Middle frontal gyrus (tissue), 1 donor: ENCODE results near the gene PARPBP.
"Not testable (repeated sequence)": the region's sequence is repeated elsewhere in the genome, so short reads cannot be mapped to it uniquely, and the experiment has no call there.

Experiments
- DNase-seq: peaks from one replicate; pipeline ENCODE4 v3.0.0-alpha.2; 2015; ENCODE audit warnings: low spot score; ENCODE audit errors: extremely low spot score

Gene PARPBP

DNA sequence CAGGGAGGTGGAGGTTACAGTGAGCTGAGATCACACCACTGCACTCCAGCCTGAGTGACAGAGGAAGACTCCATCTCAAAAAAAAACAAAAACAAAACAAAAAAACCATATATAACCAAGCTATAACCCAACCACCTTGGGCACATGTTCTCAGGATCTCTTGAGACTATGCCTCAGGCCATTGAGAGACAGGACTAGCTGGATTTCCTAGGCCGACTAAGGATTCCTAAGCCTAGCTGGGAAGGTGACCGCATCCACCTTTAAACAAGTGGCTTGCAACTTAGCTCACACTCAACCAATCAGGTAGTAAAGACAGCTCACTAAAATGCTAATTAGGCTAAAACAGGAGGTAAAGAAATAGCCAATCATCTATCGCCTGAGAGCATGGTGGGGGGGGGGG lies 35.2 kb downstream of the PARPBP start:
- not testable (repeated sequence) for DNase-seq

DNA sequence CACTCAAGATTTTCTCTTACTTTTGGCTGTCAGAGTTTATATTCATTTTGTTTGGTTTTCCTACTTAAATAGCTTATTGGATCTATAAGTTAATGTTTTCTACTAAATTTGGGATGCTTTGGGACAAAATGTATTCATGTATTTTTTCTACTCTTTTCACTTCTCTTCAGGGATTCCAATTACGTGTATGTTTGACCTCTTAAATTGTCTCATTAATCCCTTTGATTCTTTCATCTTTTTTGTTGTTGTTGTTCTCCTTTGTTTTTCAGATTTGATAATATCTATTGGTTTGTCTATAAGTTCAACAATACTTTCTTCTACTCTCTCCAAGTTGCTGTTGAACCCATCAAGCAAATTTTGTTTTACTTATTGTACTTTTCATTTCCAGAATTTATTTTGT lies 43.4 kb downstream of the PARPBP start:
- DNase-seq, result no peak

DNA sequence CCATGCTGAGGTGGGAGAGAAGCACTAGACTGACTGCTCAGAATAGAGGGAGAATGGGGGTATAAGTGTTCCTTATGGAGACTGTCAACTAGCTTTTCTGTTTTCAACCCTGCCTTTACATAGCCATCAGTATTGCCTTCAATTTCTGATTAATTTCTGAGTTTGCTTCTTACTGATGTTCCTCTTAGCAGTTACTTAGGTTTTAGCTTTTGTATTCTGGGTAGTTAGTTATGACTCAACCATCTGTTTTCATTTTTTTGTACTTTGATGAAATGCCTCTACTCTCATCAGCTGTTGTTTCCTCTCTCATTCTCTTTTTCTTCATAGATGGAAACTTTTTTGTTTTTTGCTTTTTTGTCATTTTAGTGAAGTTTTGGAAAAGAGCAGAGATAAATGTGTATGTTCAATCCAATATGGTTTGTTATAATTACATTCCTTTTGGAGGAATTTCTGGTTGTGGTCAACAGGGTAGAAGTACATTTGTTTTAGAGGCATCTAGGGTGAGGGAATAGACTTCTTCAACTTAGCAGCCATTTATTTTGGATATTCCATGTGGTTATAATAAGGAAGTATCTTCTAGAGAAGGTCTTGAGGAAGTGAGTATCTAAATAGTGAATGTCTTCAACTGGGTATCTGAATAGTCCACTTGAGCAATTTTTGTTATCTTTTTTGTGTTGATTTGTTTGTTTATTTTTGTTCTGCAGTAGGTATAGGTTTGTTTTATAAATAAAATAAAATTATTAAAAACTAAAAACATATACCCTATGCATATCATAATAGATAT lies 48.0 kb downstream of the PARPBP start:
- no peak for DNase-seq

GRCh38 chr12:102169922-102170621 lies 50.1 kb downstream of the PARPBP start:
- DNase-seq, result no peak

- DNase-seq, result no peak
Observed at GRCh38 chr12:102171951-102172350, 52.0 kb downstream of the PARPBP start.

GRCh38 chr12:102172436-102172835 lies 52.5 kb downstream of the PARPBP start:
- no peak for DNase-seq

DNA sequence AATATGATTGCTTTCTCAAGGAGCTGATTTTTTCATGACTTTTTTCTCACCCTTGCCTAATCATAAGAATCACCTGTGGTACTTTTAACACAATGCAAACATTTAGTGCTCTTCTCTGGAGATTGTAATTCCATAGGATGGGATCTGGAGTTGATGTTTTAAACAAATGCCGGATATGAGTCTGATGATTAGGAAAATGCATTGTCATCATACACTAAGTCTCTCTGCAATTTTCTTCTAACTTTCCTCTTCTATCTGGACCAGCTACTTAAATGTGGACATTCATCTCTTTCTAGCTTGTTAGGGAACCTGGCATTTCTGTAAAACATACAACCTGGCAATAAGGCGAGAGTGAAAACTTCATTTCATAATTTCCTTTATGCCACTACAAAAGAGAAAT lies 54.1 kb downstream of the PARPBP start:
- DNase-seq, result no peak

GRCh38 chr12:102174761-102175160 lies 54.8 kb downstream of the PARPBP start:
- DNase-seq, result no peak

DNA sequence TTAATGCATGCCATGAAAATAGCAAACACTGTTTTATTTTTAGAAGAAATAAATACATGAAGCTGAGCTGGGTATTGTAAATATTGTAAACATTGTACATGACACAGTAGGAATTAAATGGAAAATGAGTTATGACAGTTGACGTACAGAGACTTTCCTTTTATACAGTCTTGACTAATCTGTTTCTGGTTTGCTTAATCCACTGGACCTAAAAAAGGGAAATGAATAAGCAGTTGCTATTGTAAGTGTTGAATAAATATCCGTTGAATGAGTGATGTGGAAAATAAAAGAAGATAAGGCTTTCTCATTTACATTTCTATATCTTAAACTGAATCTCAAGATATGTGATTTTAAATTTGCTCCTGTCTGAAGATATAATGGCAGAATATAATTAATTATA lies 62.7 kb downstream of the PARPBP start:
- DNase-seq, result no peak

DNA sequence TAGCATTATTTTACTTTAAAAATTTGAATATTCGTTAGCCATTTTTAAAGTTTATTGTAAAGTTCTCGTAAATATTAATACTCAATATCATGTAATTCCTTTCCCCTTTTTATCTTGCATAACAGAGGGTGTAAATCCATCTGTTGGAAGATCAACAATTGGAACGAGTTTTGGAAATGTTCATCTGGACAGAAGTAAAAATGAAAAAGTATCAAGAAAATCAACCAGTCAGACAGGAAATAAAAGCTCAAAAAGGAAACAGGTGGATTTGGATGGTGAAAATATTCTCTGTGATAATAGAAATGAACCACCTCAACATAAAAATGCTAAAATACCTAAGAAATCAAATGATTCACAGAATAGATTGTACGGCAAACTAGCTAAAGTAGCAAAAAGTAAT lies 75.8 kb downstream of the PARPBP start:
- no peak for DNase-seq

GRCh38 chr12:102197789-102198188 lies 77.8 kb downstream of the PARPBP start, which contains the start of gene PMCH:
PMCH (minus strand) TSS chr12:102197833; CDS start chr12:102197770, 63 bp downstream.
- no peak for DNase-seq

DNA sequence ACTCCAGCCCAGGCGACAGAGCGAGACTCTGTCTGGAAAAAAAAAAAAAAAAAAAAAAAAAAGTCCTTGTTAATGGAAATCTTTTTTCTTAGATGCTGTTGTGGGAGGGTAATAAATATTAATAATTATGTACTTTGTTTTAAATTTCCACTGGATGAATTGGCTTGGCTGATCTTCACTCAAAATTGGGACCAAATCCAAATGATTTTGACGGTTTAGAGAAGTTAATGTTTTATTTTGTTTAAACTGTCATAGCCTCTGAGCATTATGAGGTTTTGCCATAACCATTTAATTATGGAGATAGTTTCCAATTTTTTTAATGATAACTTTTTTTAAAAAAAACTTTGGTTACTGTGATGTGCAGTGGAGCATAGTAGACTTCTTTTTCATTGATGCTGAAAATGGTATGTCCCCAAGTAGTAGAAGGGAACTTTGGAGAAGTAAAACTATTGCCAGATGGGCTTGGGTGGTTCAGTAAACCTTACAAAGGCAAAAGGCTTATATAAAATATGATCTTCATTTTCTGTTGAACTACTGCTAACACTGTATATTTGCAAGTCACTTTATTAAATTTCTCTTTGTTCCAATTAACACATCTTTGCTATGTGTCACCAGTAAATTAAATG lies 81.6 kb downstream of the PARPBP start:
- no peak for DNase-seq

DNA sequence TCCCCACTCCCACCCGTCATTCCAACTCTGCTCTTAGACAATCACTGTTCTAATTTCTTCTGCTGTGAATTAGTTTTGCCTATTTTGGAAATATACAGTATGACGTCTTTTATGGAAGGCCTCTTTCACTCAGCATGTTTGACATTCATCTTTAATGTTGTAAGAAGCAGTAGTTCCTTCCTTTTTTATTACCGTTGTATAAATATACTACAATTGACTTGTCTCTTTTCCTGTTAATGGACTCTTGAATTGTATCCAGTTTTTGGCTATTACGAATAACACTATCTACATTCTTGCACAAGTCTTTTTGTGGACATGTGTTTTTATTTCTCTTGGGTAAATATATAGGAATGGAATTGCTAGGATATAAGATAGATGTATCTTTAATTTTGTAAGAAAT lies 82.6 kb downstream of the PARPBP start:
- DNase-seq, result no peak

GRCh38 chr12:102204025-102204424 lies 84.0 kb downstream of the PARPBP start:
- DNase-seq, result no peak

- DNase-seq, result no peak
Observed at GRCh38 chr12:102215992-102216691, 96.2 kb downstream of the PARPBP start.

GRCh38 chr12:102220736-102221135 lies 100.8 kb downstream of the PARPBP start:
- DNase-seq, result no peak

GRCh38 chr12:102227954-102228353 lies 108.0 kb downstream of the PARPBP start:
- DNase-seq, result no peak

- no peak for DNase-seq
Observed at GRCh38 chr12:102232036-102232435, 112.1 kb downstream of the PARPBP start.

GRCh38 chr12:102232446-102232845 lies 112.5 kb downstream of the PARPBP start:
- DNase-seq, result no peak

DNA sequence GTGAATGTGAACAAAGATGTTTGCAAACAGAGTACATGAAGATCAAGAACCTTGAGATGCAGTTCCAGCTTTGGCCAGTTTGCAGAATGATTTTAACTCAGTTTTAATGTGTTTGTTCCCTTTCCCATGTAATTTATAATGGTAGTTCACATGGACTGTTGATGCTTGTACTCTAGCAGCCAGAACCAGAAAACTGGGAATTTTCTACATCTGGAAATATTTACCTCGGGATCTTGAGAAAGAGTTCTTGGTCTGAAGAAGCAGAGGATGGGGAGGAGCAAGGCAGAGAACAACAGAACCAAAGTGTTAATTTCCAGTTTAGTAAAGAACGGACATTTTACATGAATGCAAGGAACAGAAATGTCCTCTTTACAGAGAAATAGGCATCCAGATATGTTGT lies 114.6 kb downstream of the PARPBP start:
- no peak for DNase-seq

DNA sequence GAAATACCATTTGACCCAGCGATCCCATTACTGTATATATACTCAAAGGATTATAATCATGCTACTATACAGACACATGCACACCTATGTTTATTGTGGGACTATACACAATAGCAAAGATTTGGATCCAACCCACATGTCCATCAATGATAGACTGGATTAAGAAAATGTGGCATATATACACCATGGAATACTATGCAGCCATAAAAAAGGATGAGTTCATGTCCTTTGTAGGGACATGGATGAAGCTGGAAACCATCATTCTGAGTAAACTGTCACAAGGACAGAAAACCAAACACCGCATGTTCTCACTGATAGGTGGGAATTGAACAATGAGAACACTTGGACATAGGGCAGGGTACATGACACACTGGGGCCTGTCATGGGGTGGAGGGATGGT lies 120.9 kb downstream of the PARPBP start:
- DNase-seq, result not testable (repeated sequence)
